Stimulated activated CD8-positive, alpha-beta memory T cell treated with anti-CD3 and anti-CD28 coated beads, Interleukin-4, amount 100 ng/mL, for 4 hours (primary cell): ENCODE results near the gene MYH11.
"Not testable (repeated sequence)": the region's sequence is repeated elsewhere in the genome, so short reads cannot be mapped to it uniquely, and the experiment has no call there.

ENCODE experiments used
- DNase-seq, 2 donors: peaks; one replicate each; pipeline ENCODE4 v3.0.0-alpha.2; 2020; ENCODE audit warnings: low read depth in 2 of 2, low spot score in 1 of 2

The MYH11 gene

GRCh38 chr16:15846510-15846909 is 10.3 kb downstream of the MYH11 start:
- no peak for DNase-seq

DNA sequence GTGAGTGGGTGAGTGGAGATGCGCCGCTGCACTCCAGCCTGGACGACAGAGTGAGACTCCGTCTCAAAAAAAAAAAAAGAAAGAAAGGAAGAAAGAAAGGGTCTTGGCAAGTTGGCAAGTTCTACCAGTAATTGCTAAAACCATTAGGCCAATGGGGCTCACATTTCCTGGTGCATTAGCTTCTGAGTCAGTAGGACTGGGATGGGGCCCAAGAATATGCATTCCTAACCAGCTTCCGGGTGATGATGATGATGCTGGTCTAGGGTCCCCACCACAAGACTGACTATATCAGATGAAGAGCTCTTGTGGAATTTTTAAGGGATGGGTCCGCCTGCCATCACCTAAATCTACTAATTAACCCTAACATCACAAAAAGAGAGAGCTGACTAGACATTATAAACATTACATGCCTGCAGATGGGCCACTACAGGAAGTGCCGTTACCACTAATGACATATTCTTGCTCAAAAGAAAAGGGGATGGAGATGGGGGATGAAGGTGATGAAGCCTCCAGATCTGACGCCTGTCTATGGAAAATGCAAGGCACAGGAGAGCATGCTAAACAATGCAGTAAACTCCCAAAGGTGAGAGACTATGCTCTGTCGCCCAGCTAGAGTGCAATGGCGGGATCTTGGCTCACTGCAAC is 13.1 kb downstream of the MYH11 start:
- DNase-seq: no peak

- not testable (repeated sequence) for DNase-seq
Measured at GRCh38 chr16:15839204-15839603, 17.6 kb downstream of the MYH11 start.

DNA sequence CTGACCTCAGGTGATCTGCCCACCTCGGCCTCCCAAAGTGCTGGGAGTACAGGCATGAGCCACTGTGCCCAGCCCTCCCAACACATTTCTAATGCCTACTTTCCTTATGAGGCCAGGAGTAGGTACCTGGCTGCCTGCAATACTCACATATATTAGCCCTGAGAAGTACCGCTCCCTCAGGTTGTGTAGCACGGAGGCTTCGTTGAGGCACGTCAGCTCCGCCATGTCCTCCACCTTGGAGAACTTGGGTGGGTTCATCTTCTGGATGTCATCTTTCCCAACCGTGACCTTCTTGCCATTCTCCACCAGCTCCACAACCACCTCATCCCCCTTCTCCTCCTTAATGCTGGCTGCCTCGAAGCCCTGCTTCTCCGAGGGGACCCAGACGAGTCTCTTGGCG is 19.1 kb downstream of the MYH11 start:
- no peak for DNase-seq

- no peak for DNase-seq
Measured at GRCh38 chr16:15836965-15837611, 19.7 kb downstream of the MYH11 start.

GRCh38 chr16:15836074-15836473 is 20.8 kb downstream of the MYH11 start:
- no peak for DNase-seq

DNA sequence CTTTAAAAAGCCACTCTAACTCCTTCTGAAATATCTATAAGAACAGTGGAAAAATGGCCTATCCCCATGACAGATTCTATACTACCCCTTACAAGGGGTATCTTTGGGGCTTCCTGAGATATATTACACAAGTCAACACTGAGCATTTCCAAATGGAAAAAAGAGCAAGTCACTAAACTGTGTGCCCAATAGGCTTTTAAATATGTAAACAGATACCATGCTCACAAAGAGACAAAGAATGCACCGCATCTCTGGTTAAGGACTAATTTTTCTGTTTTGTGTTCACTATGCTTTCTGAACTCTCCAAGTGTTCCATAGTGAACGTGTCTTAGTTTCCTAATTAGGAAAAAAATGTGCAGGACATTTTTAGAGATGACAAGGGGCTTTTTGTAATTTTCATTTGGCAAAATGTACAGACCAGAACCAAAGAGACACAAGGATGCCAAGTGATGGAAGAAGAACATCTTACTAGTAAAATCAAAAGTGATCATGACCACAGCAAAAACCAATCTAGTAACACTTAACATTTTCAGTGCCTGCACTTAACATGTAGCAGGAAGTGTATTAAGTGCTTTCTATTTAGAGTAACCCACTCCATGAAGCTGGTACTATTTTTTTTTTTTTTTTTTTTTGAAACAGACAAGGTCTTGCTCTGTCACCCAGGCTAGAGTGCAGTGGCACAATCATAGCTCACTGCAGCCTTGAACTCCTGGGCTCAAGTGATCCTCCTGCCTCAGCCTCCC is 21.5 kb downstream of the MYH11 start:
- no peak for DNase-seq

- DNase-seq: no peak
Measured at GRCh38 chr16:15834502-15834901, 22.3 kb downstream of the MYH11 start.

GRCh38 chr16:15833541-15833940 is 23.3 kb downstream of the MYH11 start:
- DNase-seq: no peak

GRCh38 chr16:15832241-15832640 is 24.6 kb downstream of the MYH11 start:
- no peak for DNase-seq

GRCh38 chr16:15830832-15831451 is 25.9 kb downstream of the MYH11 start:
- no peak for DNase-seq

DNA sequence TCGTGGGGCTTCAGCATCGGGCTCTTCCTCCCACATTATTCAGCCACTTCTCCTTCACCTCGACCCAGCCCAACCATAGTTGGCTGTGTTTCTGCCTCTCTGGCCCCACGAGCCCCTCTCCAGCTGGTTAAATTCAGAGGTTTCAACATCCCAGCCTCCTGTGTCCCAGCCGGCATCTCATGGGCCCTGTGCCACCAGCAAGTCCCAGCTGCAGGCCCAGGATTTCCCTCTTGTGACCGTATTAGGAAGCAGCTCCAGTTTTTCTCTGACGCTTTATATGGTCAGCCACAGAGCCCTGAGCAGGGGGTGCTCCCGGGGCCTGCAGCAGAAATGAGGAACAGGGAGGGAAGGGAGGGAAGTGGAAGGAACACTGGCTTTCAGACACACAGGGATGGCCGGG is 27.4 kb downstream of the MYH11 start:
- no peak for DNase-seq

DNA sequence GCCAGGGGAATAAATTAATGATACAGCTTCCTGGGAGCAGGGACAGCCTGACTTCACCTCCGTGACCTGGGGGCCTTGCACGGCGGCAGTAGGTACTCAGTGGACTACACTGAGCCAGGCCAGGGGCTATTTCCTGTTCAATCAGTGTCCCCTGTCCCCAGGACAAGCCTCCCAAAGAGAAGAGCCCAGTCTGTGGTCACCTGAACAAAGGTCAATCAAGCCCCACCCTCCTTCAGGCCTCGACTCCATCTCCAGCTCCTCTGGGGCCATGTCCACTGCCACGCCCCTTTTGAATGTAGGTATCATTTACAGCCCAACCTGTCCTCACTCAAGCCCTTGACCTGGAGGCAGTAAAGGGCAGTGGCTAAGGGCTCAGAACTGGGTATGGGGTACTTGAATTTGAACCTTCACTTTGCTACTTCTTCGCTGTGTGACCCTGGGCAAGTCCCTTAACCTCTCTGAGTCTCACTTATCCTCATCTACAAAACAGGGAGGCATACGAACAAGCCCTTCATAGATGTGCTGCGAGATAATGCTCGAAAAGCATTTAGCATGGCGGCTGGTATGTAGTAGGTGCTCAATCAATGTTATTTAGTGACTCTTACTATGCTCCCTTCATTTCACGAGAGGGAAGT is 29.0 kb downstream of the MYH11 start:
- no peak for DNase-seq

- DNase-seq: no peak
Measured at GRCh38 chr16:15827299-15827698, 29.5 kb downstream of the MYH11 start.

- DNase-seq: no peak
Measured at GRCh38 chr16:15825750-15826305, 31.0 kb downstream of the MYH11 start.

GRCh38 chr16:15822957-15823356 is 33.9 kb downstream of the MYH11 start:
- no peak for DNase-seq

- DNase-seq: no peak
Measured at GRCh38 chr16:15820837-15821236, 36.0 kb downstream of the MYH11 start.

DNA sequence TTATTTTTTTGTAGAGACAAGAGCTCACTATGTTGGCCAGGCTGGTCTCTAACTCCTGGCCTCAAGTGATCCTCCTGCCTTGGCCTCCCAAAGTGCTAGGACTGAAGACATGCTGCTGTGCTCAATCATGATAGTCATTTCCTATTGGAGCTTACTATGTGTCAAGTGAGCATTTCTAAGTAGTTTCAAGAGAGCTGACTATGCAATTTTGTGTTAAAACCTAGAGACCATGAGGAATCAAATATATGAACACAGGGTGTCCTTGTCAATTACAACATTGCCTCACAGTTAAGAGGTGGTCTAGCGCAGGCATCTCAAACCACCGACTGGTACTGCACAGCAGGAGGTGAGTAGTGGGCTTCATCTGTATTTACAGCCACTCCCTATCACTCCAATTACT is 37.8 kb downstream of the MYH11 start:
- no peak for DNase-seq

DNA sequence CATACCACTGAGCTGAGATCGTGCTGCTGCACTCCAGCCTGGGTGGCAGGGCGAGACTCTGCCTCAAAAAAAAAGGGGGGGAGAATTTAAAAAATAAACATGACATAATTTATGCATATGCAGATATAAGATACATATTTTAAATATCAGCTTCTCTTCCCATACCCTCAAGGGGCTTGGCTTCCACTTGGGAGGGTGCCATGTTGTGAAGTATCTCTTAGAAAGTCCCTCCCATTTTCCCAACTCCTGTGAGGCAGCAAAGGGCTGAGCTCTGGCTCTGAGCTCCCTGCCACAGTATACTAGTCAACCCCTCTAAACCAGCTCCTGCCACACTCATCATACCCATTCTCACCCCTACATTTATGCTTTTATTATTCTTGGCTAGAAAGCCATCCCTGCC is 39.4 kb downstream of the MYH11 start:
- no peak for DNase-seq

- DNase-seq: no peak
Measured at GRCh38 chr16:15816228-15816627, 40.6 kb downstream of the MYH11 start.

- not testable (repeated sequence) for DNase-seq
Measured at GRCh38 chr16:15812401-15812750, 44.5 kb downstream of the MYH11 start.
